NT2/D1 (cell line): Measurements from ENCODE around the gene TNFRSF12A.

ENCODE experiments used
- DNase-seq: peaks from one replicate; pipeline ENCODE4 v3.0.0-alpha.2; 2011; ENCODE audit warnings: low read depth, low spot score
- H3K27me3 ChIP-seq: 2 replicates; pipeline ENCODE4 v1.6.0; 2011; ENCODE audit warnings: mild to moderate bottlenecking; ENCODE audit not compliant: insufficient read length, insufficient read depth
- H3K36me3 ChIP-seq: 2 replicates; pipeline ENCODE4 v1.6.1; 2011; ENCODE audit warnings: mild to moderate bottlenecking, low read length, mixed read lengths; ENCODE audit not compliant: insufficient read depth, insufficient read length
- H3K4me1 ChIP-seq: 2 replicates; pipeline ENCODE4 v1.5.1; 2011; ENCODE audit not compliant: insufficient read depth, insufficient read length
- H3K4me3 ChIP-seq: 2 replicates; pipeline ENCODE4 v1.5.1; 2011; ENCODE audit warnings: low read depth; ENCODE audit not compliant: insufficient read length
- H3K9ac ChIP-seq: 2 replicates; pipeline ENCODE4 v1.6.0; 2011; ENCODE audit warnings: low read depth; ENCODE audit not compliant: insufficient read length
- H3K9me3 ChIP-seq: 2 replicates; pipeline ENCODE4 v1.5.1; 2011; ENCODE audit warnings: mild to moderate bottlenecking, low read length; ENCODE audit not compliant: insufficient read depth
- SUZ12 ChIP-seq: IDR thresholded peaks from 2 replicates; pipeline ENCODE4 v1.6.1; 2011; ENCODE audit not compliant: insufficient read length, insufficient read depth; ENCODE audit errors: extremely low read depth
- YY1 ChIP-seq: IDR thresholded peaks from 2 replicates; pipeline ENCODE4 v1.6.1; 2011; ENCODE audit not compliant: insufficient read length, insufficient read depth
- ZNF274 ChIP-seq: IDR thresholded peaks from 2 replicates; pipeline ENCODE4 v1.6.1; 2011; ENCODE audit warnings: mild to moderate bottlenecking, low read depth, low read length

TNFRSF12A gene

GRCh38 chr16:3021449-3022207 lies 1.5 kb downstream of the TNFRSF12A start:
- no peak for DNase-seq
- H3K9ac ChIP-seq = peak overlapping the region; percentile 100
- H3K4me3 ChIP-seq = peak overlapping the region; percentile 97
- H3K4me1 ChIP-seq = peaks cover 6% of the 10 kb centered on the region
- no peaks in the 10 kb centered on the region for H3K9me3 ChIP-seq
- H3K36me3 ChIP-seq = peaks cover 39% of the 10 kb centered on the region
- H3K27me3 ChIP-seq = peaks cover 3% of the 10 kb centered on the region
- TF ChIP-seq YY1 (no peak), SUZ12 (no peak)

- no peak for DNase-seq
- peaks cover 40% of the 10 kb centered on the region for H3K36me3 ChIP-seq
- H3K27me3 ChIP-seq = peaks cover 4% of the 10 kb centered on the region
- H3K4me1 ChIP-seq = peaks cover 9% of the 10 kb centered on the region
- H3K9ac ChIP-seq = peak overlapping the region; percentile 100
- TF ChIP-seq YY1 = no peak
- no peaks in the 10 kb centered on the region for H3K9me3 ChIP-seq
- peak overlapping the region; percentile 97 for H3K4me3 ChIP-seq
Observed at GRCh38 chr16:3022208-3022683, 2.1 kb downstream of the TNFRSF12A start.

GRCh38 chr16:3022684-3023414 lies 2.7 kb downstream of the TNFRSF12A start:
- Histone ChIP-seq H3K36me3 (peaks cover 42% of the 10 kb centered on the region), H3K4me3 (peak overlapping the region; percentile 97), H3K9me3 (no peaks in the 10 kb centered on the region), H3K4me1 (peaks cover 12% of the 10 kb centered on the region), H3K9ac (peak overlapping the region; percentile 100), H3K27me3 (peaks cover 7% of the 10 kb centered on the region)
- TF ChIP-seq SUZ12 (no peak), YY1 (no peak), ZNF274 (no peak)
- no peak for DNase-seq

- Histone ChIP-seq H3K4me3 (peak overlapping the region; percentile 97), H3K9ac (peak overlapping the region; percentile 100), H3K27me3 (peaks cover 7% of the 10 kb centered on the region), H3K4me1 (peaks cover 12% of the 10 kb centered on the region), H3K9me3 (no peaks in the 10 kb centered on the region), H3K36me3 (peaks cover 42% of the 10 kb centered on the region)
- no peak for TF ChIP-seq ZNF274
- no peak for TF ChIP-seq SUZ12
- TF ChIP-seq YY1 = no peak
- no peak for DNase-seq
Observed at GRCh38 chr16:3023415-3023668, 3.2 kb downstream of the TNFRSF12A start.

- peak; percentile 99 for DNase-seq
- H3K4me1 ChIP-seq = peaks cover 15% of the 10 kb centered on the region
- H3K4me3 ChIP-seq = peak within 1 kb of the TSS; percentile 97
- TF ChIP-seq ZNF274 (no peak), SUZ12 (no peak), YY1 (no peak)
- H3K36me3 ChIP-seq = peaks cover 42% of the 10 kb centered on the region
- H3K27me3 ChIP-seq = peaks cover 7% of the 10 kb centered on the region
- H3K9ac ChIP-seq = peak within 1 kb of the TSS; percentile 100
- no peaks in the 10 kb centered on the region for H3K9me3 ChIP-seq
Observed at GRCh38 chr16:3023669-3024478, 3.7 kb downstream of the TNFRSF12A start, which contains the start of the genes HCFC1R1 and THOC6. Gene HCFC1R1 (minus strand): TSS chr16:3023942. CDS start chr16:3023941, 1 bp downstream. Gene THOC6 (plus strand): TSS chr16:3024035. CDS start chr16:3024327, 292 bp downstream.

- peaks cover 7% of the 10 kb centered on the region for H3K27me3 ChIP-seq
- DNase-seq = no peak
- no peak for TF ChIP-seq SUZ12
- TF ChIP-seq YY1 = no peak
- TF ChIP-seq ZNF274 = no peak
- no peaks in the 10 kb centered on the region for H3K9me3 ChIP-seq
- no peak overlapping the region for H3K4me3 ChIP-seq
- H3K36me3 ChIP-seq = peaks cover 47% of the 10 kb centered on the region
- H3K9ac ChIP-seq = no peak overlapping the region
- H3K4me1 ChIP-seq = peaks cover 21% of the 10 kb centered on the region
Observed at GRCh38 chr16:3025032-3026002, 5.1 kb downstream of the TNFRSF12A start.
